Osteocyte (in vitro differentiated cells): ENCODE data around the gene SPINT2. TPM values are rescaled to one million over a fixed set of nuclear protein-coding genes. Genes with fewer than 3 reads are reported as not detected.

Source experiments
- DNase-seq: peaks from one replicate; pipeline ENCODE4 v3.0.0; 2021; ENCODE audit warnings: mixed read lengths; ENCODE audit not compliant: unreplicated experiment; ENCODE audit errors: extremely low spot score
- H3K27ac Mint-ChIP-seq: one replicate; pipeline ENCODE4 v1.8.0; 2021; ENCODE audit warnings: mild to moderate bottlenecking, mixed read lengths; ENCODE audit not compliant: unreplicated experiment
- H3K27me3 Mint-ChIP-seq: one replicate; pipeline ENCODE4 v1.8.0; 2021; ENCODE audit warnings: mixed read lengths; ENCODE audit not compliant: unreplicated experiment
- H3K36me3 Mint-ChIP-seq: one replicate; pipeline ENCODE4 v1.8.0; 2021; ENCODE audit warnings: mixed read lengths; ENCODE audit not compliant: unreplicated experiment
- H3K4me1 Mint-ChIP-seq: one replicate; pipeline ENCODE4 v1.8.0; 2021; ENCODE audit warnings: mixed read lengths; ENCODE audit not compliant: unreplicated experiment
- H3K4me3 Mint-ChIP-seq: one replicate; pipeline ENCODE4 v1.8.0; 2021; ENCODE audit warnings: mild to moderate bottlenecking, moderate library complexity, mixed read lengths; ENCODE audit not compliant: unreplicated experiment
- H3K9me3 Mint-ChIP-seq: one replicate; pipeline ENCODE4 v1.8.0; 2021; ENCODE audit warnings: mixed read lengths; ENCODE audit not compliant: unreplicated experiment
- CTCF ChIP-seq: fragments of 200-600 bp; sonication (generic); IDR thresholded peaks from 2 replicates; pipeline ENCODE4 v1.5.0; 2021; ENCODE audit warnings: antibody characterized with exemption, mild to moderate bottlenecking, moderate library complexity
- total RNA-seq: library from RNA; stranded (reverse); gene quantifications from 2 replicates; pipeline ENCODE4 v1.2.1, GENCODE V29; 2021

SPINT2 gene
- total RNA-seq, 1 donor from 2014 or later = 30.4 TPM

DNA sequence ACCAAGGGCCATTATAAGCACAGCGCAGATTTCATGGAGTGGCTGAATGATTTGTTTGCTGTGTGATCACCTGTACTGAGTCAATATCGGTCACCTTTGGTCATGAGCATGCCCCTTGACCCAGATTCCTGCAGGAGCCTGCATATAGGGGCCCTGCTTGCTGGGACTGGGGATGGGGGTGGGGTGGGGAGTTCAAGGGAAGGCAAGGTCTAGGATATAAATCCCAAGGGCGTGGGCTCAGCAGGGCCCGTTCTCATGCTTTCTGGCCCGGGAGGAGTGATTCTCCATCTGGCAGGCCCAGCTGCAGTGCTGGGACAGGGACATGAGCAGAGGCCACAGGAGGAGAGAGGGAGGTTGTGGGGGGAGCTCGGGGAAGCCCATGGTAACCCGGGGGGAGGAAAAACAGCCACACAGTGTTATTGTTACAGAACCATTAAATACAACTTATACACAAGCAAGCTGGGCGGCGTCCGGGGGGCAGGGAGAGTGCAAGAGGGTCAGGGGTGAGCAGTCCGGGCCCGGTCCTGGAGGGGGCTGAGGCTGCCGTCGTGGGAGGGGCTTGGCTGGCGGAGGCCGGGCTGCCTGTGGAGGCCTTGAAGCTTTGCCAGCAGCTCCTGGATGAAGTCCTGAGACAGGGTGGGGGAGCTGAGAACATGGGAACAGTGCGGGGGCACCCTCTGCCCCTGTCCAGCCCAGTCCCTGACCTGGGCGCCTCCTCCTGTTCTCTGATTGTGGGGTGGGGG is 13.4 kb upstream of the SPINT2 start:
- no peak for TF ChIP-seq CTCF
- H3K36me3 Mint-ChIP-seq = no peaks in the 10 kb centered on the region
- DNase-seq = peak; percentile 86
- H3K4me3 Mint-ChIP-seq = peak overlapping the region; percentile 8
- H3K27ac Mint-ChIP-seq = peak overlapping the region; percentile 85
- no peaks in the 10 kb centered on the region for H3K9me3 Mint-ChIP-seq
- H3K27me3 Mint-ChIP-seq = no peaks in the 10 kb centered on the region
- peaks cover 54% of the 10 kb centered on the region for H3K4me1 Mint-ChIP-seq

GRCh38 chr19:38251564-38252051 is 12.8 kb upstream of the SPINT2 start:
- TF ChIP-seq CTCF = no peak
- Mint-ChIP-seq H3K4me1 (peaks cover 50% of the 10 kb centered on the region), H3K27ac (peak overlapping the region; percentile 85), H3K27me3 (no peaks in the 10 kb centered on the region), H3K9me3 (no peaks in the 10 kb centered on the region), H3K36me3 (no peaks in the 10 kb centered on the region), H3K4me3 (peak overlapping the region; percentile 8)
- no peak for DNase-seq

- Mint-ChIP-seq H3K36me3 (no peaks in the 10 kb centered on the region), H3K4me1 (peaks cover 52% of the 10 kb centered on the region), H3K27ac (peak overlapping the region; percentile 85), H3K27me3 (no peaks in the 10 kb centered on the region), H3K4me3 (peak overlapping the region; percentile 32), H3K9me3 (no peaks in the 10 kb centered on the region)
- no peak for DNase-seq
- TF ChIP-seq CTCF = no peak
Measured at GRCh38 chr19:38252385-38252784, 12.0 kb upstream of the SPINT2 start.

- Mint-ChIP-seq H3K36me3 (no peaks in the 10 kb centered on the region), H3K4me3 (peak overlapping the region; percentile 48), H3K27ac (peak overlapping the region; percentile 85), H3K27me3 (no peaks in the 10 kb centered on the region), H3K4me1 (peaks cover 52% of the 10 kb centered on the region), H3K9me3 (no peaks in the 10 kb centered on the region)
- no peak for TF ChIP-seq CTCF
- DNase-seq = peak; percentile 85
Measured at GRCh38 chr19:38252941-38253691, 11.3 kb upstream of the SPINT2 start.

- no peaks in the 10 kb centered on the region for H3K27me3 Mint-ChIP-seq
- no peaks in the 10 kb centered on the region for H3K36me3 Mint-ChIP-seq
- H3K4me1 Mint-ChIP-seq = peaks cover 52% of the 10 kb centered on the region
- no peak overlapping the region for H3K4me3 Mint-ChIP-seq
- DNase-seq = no peak
- H3K27ac Mint-ChIP-seq = peak overlapping the region; percentile 85
- H3K9me3 Mint-ChIP-seq = no peaks in the 10 kb centered on the region
- TF ChIP-seq CTCF = no peak
Measured at GRCh38 chr19:38253788-38254187, 10.6 kb upstream of the SPINT2 start.
